K562 (cell line): ENCODE measurements around the gene PAPOLB.

ENCODE experiments used
- CHAMP1 ChIP-seq: fragments of 450-650 bp; IDR thresholded peaks from 2 replicates; pipeline ENCODE4 v1.6.1; 2016; ENCODE audit warnings: mild to moderate bottlenecking
- CTCF ChIP-seq, 3 experiments: IDR thresholded peaks in 2 of 3; conservative IDR thresholded peaks in 1 of 3; 2 replicates each; pipeline ENCODE4 v1.5.1; 2011 to 2012; ENCODE audit warnings: low read length in 3 of 3, mild to moderate bottlenecking in 3 of 3, control low read depth in 2 of 3, improper control_type of control experiment in 1 of 3, inconsistent platforms in 1 of 3, low read depth in 1 of 3, mixed read lengths in 1 of 3, moderate library complexity in 1 of 3; ENCODE audit not compliant: insufficient read depth in 2 of 3

- no peak for TF ChIP-seq CHAMP1
- TF ChIP-seq CTCF (IDR thresholded peaks at IDR 0.05 in 2 of 3, conservative IDR thresholded peaks at IDR 0.05 in 1 of 3; ENCODE audit: insufficient read depth in 2 of 3, low read depth in 1 of 3, low read length in 3 of 3), result no peak
Measured at GRCh38 chr7:4884164-4884563, 22.3 kb upstream of the PAPOLB start.
